Astrocyte (in vitro differentiated cells and primary cell): ENCODE results near the gene ZNF200. TPM values are rescaled to one million over a fixed set of nuclear protein-coding genes. Genes with fewer than 3 reads are reported as not detected.

Experiments used
- DNase-seq: peaks from one replicate; pipeline ENCODE4 v3.0.0-alpha.2; 2010; ENCODE audit warnings: low read depth
- FAIRE-seq: peaks from 2 replicates; lab custom pipeline; 2011; peaks lifted over from hg19 to GRCh38; lab: Jason Lieb, UNC
- H2AFZ ChIP-seq: 2 replicates; pipeline ENCODE4 v1.6.0; 2012; ENCODE audit warnings: low read depth, low read length, inconsistent platforms
- H3K27ac ChIP-seq: 2 replicates; pipeline ENCODE4 v1.5.1; 2011; ENCODE audit warnings: low read depth, low read length, inconsistent platforms
- H3K27me3 ChIP-seq: 2 replicates; pipeline ENCODE4 v1.6.0; 2011; ENCODE audit warnings: low read length, inconsistent platforms; ENCODE audit not compliant: insufficient read depth
- H3K36me3 ChIP-seq: 2 replicates; pipeline ENCODE4 v1.5.1; 2011; ENCODE audit warnings: low read length, inconsistent platforms; ENCODE audit not compliant: insufficient read depth
- H3K4me1 ChIP-seq: 2 replicates; pipeline ENCODE4 v1.5.1; 2011; ENCODE audit warnings: low read length, inconsistent platforms; ENCODE audit not compliant: insufficient read depth
- H3K4me2 ChIP-seq: 2 replicates; pipeline ENCODE4 v1.6.0; 2012; ENCODE audit warnings: low read length, inconsistent platforms
- H3K4me3 ChIP-seq: 2 replicates; pipeline ENCODE4 v1.5.1; 2011; ENCODE audit warnings: low read depth, mild to moderate bottlenecking, low read length, inconsistent platforms; ENCODE audit not compliant: insufficient read depth
- H3K79me2 ChIP-seq: 2 replicates; pipeline ENCODE4 v1.6.0; 2012; ENCODE audit warnings: mild to moderate bottlenecking, low read length, inconsistent platforms; ENCODE audit not compliant: insufficient read depth
- H3K9ac ChIP-seq: 2 replicates; pipeline ENCODE4 v1.6.0; 2012; ENCODE audit warnings: mild to moderate bottlenecking, low read length, inconsistent platforms
- H3K9me3 ChIP-seq: 2 replicates; pipeline ENCODE4 v1.5.1; 2012; ENCODE audit warnings: low read depth, mild to moderate bottlenecking, low read length, inconsistent platforms; ENCODE audit not compliant: insufficient read depth
- H4K20me1 ChIP-seq: 2 replicates; pipeline ENCODE4 v1.6.0; 2012; ENCODE audit warnings: low read length, inconsistent platforms; ENCODE audit not compliant: insufficient read depth
- H3K27ac Mint-ChIP-seq: one replicate; pipeline ENCODE4 v1.8.0; 2021; ENCODE audit warnings: mild to moderate bottlenecking, mixed read lengths; ENCODE audit not compliant: unreplicated experiment
- H3K27me3 Mint-ChIP-seq: one replicate; pipeline ENCODE4 v1.8.0; 2021; ENCODE audit warnings: low read depth, mixed read lengths; ENCODE audit not compliant: unreplicated experiment
- H3K36me3 Mint-ChIP-seq: one replicate; pipeline ENCODE4 v1.8.0; 2021; ENCODE audit warnings: low read depth, mixed read lengths; ENCODE audit not compliant: unreplicated experiment
- H3K4me1 Mint-ChIP-seq: one replicate; pipeline ENCODE4 v1.8.0; 2021; ENCODE audit warnings: low read depth, mixed read lengths; ENCODE audit not compliant: unreplicated experiment
- H3K4me3 Mint-ChIP-seq: one replicate; pipeline ENCODE4 v1.8.0; 2021; ENCODE audit warnings: mild to moderate bottlenecking, moderate library complexity, mixed read lengths; ENCODE audit not compliant: unreplicated experiment
- H3K9me3 Mint-ChIP-seq: one replicate; pipeline ENCODE4 v1.8.0; 2021; ENCODE audit warnings: mild to moderate bottlenecking, mixed read lengths; ENCODE audit not compliant: unreplicated experiment
- CTCF ChIP-seq: IDR thresholded peaks from 2 replicates; pipeline ENCODE4 v1.5.1; 2011; ENCODE audit warnings: low read depth, mild to moderate bottlenecking, inconsistent platforms, low read length, moderate library complexity; ENCODE audit not compliant: insufficient read depth
- EZH2 ChIP-seq: IDR thresholded peaks from 2 replicates; pipeline ENCODE4 v1.6.1; 2012; ENCODE audit warnings: mild to moderate bottlenecking, low read length, inconsistent platforms; ENCODE audit not compliant: insufficient read depth
- total RNA-seq: library from RNA; stranded (reverse); gene quantifications from 2 replicates; pipeline ENCODE4 v1.2.1, GENCODE V29; 2021

The ZNF200 gene
- total RNA-seq, 1 donor from 2014 or later = 9.2 TPM

GRCh38 chr16:3193221-3194212, 41.4 kb downstream of the ZNF200 start:
- H3K4me3 ChIP-seq = no peak overlapping the region
- H4K20me1 ChIP-seq = no peaks in the 10 kb centered on the region
- DNase-seq (no peak), FAIRE-seq (no peak)
- Mint-ChIP-seq H3K4me3 (no peak overlapping the region), H3K4me1 (no peaks in the 10 kb centered on the region), H3K36me3 (no peaks in the 10 kb centered on the region), H3K27me3 (peaks cover 36% of the 10 kb centered on the region), H3K9me3 (peaks cover 7% of the 10 kb centered on the region), H3K27ac (no peak overlapping the region)
- H2AFZ ChIP-seq = no peak overlapping the region
- peaks cover 6% of the 10 kb centered on the region for H3K27me3 ChIP-seq
- H3K4me1 ChIP-seq = peaks cover 12% of the 10 kb centered on the region
- H3K9ac ChIP-seq = no peak overlapping the region
- no peak overlapping the region for H3K27ac ChIP-seq
- TF ChIP-seq EZH2 (no peak), CTCF (no peak)
- no peaks in the 10 kb centered on the region for H3K79me2 ChIP-seq
- no peak overlapping the region for H3K4me2 ChIP-seq
- H3K9me3 ChIP-seq = no peaks in the 10 kb centered on the region
- no peaks in the 10 kb centered on the region for H3K36me3 ChIP-seq

- no peak for TF ChIP-seq EZH2
- TF ChIP-seq CTCF = no peak
- Histone ChIP-seq H3K79me2 (no peaks in the 10 kb centered on the region), H3K27ac (no peak overlapping the region), H4K20me1 (no peaks in the 10 kb centered on the region), H3K9ac (no peak overlapping the region), H3K27me3 (peaks cover 6% of the 10 kb centered on the region), H3K4me2 (no peak overlapping the region), H3K9me3 (no peaks in the 10 kb centered on the region), H3K36me3 (no peaks in the 10 kb centered on the region), H3K4me3 (no peak overlapping the region), H2AFZ (no peak overlapping the region), H3K4me1 (peaks cover 12% of the 10 kb centered on the region)
- Mint-ChIP-seq H3K4me3 (no peak overlapping the region), H3K4me1 (no peaks in the 10 kb centered on the region), H3K36me3 (no peaks in the 10 kb centered on the region), H3K9me3 (peaks cover 9% of the 10 kb centered on the region), H3K27ac (no peak overlapping the region), H3K27me3 (peaks cover 31% of the 10 kb centered on the region)
- no peak for FAIRE-seq
- DNase-seq = no peak
Observed at GRCh38 chr16:3192476-3193019, 42.4 kb downstream of the ZNF200 start.
